C4-2B (cell line): ENCODE results near the gene GTF3C4.

Experiments
- H3K27ac ChIP-seq: fragments of 450-650 bp; 2 replicates; pipeline ENCODE4 v1.5.1; 2017
- CTCF ChIP-seq: fragments of 450-650 bp; conservative IDR thresholded peaks from 2 replicates; pipeline ENCODE4 v1.5.1; 2017; ENCODE audit warnings: mild to moderate bottlenecking
- ZFX ChIP-seq: fragments of 450-650 bp; IDR thresholded peaks from 2 replicates; pipeline ENCODE4 v1.6.1; 2017

The GTF3C4 gene

GRCh38 chr9:132725306-132725705 lies 55.0 kb downstream of the GTF3C4 start:
- TF ChIP-seq ZFX (no peak), CTCF (no peak)
- H3K27ac ChIP-seq: no peak overlapping the region

GRCh38 chr9:132726576-132727130 lies 56.4 kb downstream of the GTF3C4 start:
- TF ChIP-seq CTCF (no peak), ZFX (no peak)
- no peak overlapping the region for H3K27ac ChIP-seq

- TF ChIP-seq CTCF: no peak
- no peak for TF ChIP-seq ZFX
- no peak overlapping the region for H3K27ac ChIP-seq
Observed at GRCh38 chr9:132728071-132728470, 57.8 kb downstream of the GTF3C4 start.

GRCh38 chr9:132728497-132728896 lies 58.2 kb downstream of the GTF3C4 start:
- no peak overlapping the region for H3K27ac ChIP-seq

GRCh38 chr9:132729235-132729890 lies 59.1 kb downstream of the GTF3C4 start:
- no peak overlapping the region for H3K27ac ChIP-seq
- TF ChIP-seq ZFX: no peak
- TF ChIP-seq CTCF: no peak

More at GRCh38 chr9:132728497-132728896, 58.2 kb downstream of the GTF3C4 start:
- no peak for TF ChIP-seq ZFX
- TF ChIP-seq CTCF: no peak

GRCh38 chr9:132730054-132731033 lies 60.1 kb downstream of the GTF3C4 start:
- TF ChIP-seq ZFX: no peak
- TF ChIP-seq CTCF: no peak
- H3K27ac ChIP-seq: no peak overlapping the region; the same call in 1 of the 2 replicates

GRCh38 chr9:132731230-132731629 lies 61.0 kb downstream of the GTF3C4 start:
- TF ChIP-seq ZFX: no peak
- TF ChIP-seq CTCF: no peak

More at GRCh38 chr9:132731230-132731629, 61.0 kb downstream of the GTF3C4 start:
- no peak overlapping the region for H3K27ac ChIP-seq
